Bronchial epithelial cell (primary cell): ENCODE measurements around the gene CERKL. TPM values are rescaled to one million over a fixed set of nuclear protein-coding genes. Genes with fewer than 3 reads are reported as not detected.

Experiments used
- DNase-seq: peaks from one replicate; pipeline ENCODE4 v3.0.0-alpha.2; 2010; ENCODE audit warnings: low read depth
- FAIRE-seq: peaks from 2 replicates; lab custom pipeline; 2011; peaks lifted over from hg19 to GRCh38; lab: Jason Lieb, UNC
- H3K27me3 ChIP-seq: 2 replicates; pipeline ENCODE4 v1.5.1; 2011; ENCODE audit warnings: low read length; ENCODE audit not compliant: control insufficient read depth, insufficient read depth
- H3K36me3 ChIP-seq: 2 replicates; pipeline ENCODE4 v1.5.1; 2011; ENCODE audit warnings: low read length; ENCODE audit not compliant: control insufficient read depth, insufficient read depth
- H3K4me3 ChIP-seq: 2 replicates; pipeline ENCODE4 v1.5.1; 2011; ENCODE audit warnings: mild to moderate bottlenecking, low read depth, low read length, control low read depth
- total RNA-seq: library from RNA; depleted of rRNA; stranded (reverse); fragments of >200 nt; gene quantifications from 2 replicates; pipeline ENCODE4 v1.2.1, GENCODE V29; 2014
- TF ChIP-seq, protein P1 (sequence below): IDR thresholded peaks from 2 replicates; pipeline ENCODE4 v1.5.1; 2011; ENCODE audit warnings: mild to moderate bottlenecking, moderate library complexity, low read length, control low read depth, inconsistent platforms; ENCODE audit not compliant: insufficient read depth, severe bottlenecking

The CERKL gene
- total RNA-seq, 1 donor from 2014 or later: not detected

- Histone ChIP-seq H3K36me3 (no peaks in the 10 kb centered on the region), H3K4me3 (no peak overlapping the region), H3K27me3 (no peaks in the 10 kb centered on the region)
- FAIRE-seq: no peak
- TF ChIP-seq, protein P1, sequence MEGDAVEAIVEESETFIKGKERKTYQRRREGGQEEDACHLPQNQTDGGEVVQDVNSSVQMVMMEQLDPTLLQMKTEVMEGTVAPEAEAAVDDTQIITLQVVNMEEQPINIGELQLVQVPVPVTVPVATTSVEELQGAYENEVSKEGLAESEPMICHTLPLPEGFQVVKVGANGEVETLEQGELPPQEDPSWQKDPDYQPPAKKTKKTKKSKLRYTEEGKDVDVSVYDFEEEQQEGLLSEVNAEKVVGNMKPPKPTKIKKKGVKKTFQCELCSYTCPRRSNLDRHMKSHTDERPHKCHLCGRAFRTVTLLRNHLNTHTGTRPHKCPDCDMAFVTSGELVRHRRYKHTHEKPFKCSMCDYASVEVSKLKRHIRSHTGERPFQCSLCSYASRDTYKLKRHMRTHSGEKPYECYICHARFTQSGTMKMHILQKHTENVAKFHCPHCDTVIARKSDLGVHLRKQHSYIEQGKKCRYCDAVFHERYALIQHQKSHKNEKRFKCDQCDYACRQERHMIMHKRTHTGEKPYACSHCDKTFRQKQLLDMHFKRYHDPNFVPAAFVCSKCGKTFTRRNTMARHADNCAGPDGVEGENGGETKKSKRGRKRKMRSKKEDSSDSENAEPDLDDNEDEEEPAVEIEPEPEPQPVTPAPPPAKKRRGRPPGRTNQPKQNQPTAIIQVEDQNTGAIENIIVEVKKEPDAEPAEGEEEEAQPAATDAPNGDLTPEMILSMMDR: no peak
- peak; percentile 10 for DNase-seq
Measured at GRCh38 chr2:181526014-181526413, 130.9 kb downstream of the CERKL start.

GRCh38 chr2:181523756-181524155 lies 133.1 kb downstream of the CERKL start:
- H3K4me3 ChIP-seq: no peak overlapping the region
- FAIRE-seq (no peak), DNase-seq (peak; percentile 84)
- H3K27me3 ChIP-seq: no peaks in the 10 kb centered on the region
- H3K36me3 ChIP-seq: no peaks in the 10 kb centered on the region
- TF ChIP-seq, protein P1: no peak

- TF ChIP-seq, protein P1: no peak
- no peak for FAIRE-seq
- H3K27me3 ChIP-seq: no peaks in the 10 kb centered on the region
- no peak for DNase-seq
- H3K36me3 ChIP-seq: no peaks in the 10 kb centered on the region
- H3K4me3 ChIP-seq: no peak overlapping the region
Measured at GRCh38 chr2:181520253-181520652, 136.7 kb downstream of the CERKL start.

DNA sequence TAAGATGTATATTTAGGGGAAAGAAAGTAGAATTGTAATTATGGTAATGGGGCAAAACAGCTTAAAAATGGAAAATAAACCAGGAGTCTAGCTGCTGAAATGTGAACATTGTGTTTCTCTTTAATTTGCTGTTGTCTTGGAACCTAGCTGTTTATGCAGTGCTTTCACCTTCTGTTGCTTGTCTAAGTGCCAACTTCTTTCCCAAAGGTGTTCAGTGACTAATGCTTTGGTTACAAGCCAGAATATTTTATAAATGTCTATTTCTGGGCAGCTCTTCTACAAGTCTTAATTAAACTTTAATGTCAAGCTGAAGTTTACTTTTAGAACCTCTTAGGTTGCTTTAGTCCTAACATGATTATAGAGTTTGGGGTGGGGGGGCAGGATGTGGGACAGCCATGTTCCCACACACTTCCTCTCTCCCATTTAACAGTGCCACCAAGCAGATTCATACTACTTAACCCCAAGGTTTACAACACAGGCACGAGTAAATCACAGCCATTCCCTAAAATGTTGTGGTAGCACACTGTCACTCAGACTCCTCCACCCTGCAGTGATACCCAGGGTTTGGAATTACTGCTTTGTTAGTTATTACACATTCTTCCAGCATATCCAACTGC lies 139.1 kb downstream of the CERKL start:
- FAIRE-seq (no peak), DNase-seq (peak; percentile 85)
- Histone ChIP-seq H3K36me3 (no peaks in the 10 kb centered on the region), H3K4me3 (no peak overlapping the region), H3K27me3 (no peaks in the 10 kb centered on the region)
- TF ChIP-seq, protein P1: no peak

DNA sequence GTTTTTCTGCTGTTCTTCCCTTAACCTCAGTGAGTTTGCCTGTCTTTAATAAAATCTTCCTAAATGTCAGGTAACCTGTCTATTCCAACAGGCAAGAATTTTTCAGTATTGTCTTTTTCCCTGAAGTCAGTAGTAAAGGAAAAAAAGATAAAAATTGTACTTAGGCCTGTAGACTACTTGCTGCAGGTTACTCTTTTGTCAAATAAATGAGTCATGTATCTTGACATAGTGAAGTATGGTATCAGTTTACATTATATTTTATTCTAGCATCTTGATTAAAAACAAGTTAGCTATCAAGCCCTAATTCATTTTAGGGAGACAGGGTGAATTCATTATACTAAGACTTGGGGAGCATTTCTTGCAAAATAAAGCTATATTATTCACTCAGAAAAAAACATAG lies 139.9 kb downstream of the CERKL start:
- FAIRE-seq (no peak), DNase-seq (peak; percentile 59)
- TF ChIP-seq, protein P1: no peak
- no peaks in the 10 kb centered on the region for H3K36me3 ChIP-seq
- no peak overlapping the region for H3K4me3 ChIP-seq
- no peaks in the 10 kb centered on the region for H3K27me3 ChIP-seq

DNA sequence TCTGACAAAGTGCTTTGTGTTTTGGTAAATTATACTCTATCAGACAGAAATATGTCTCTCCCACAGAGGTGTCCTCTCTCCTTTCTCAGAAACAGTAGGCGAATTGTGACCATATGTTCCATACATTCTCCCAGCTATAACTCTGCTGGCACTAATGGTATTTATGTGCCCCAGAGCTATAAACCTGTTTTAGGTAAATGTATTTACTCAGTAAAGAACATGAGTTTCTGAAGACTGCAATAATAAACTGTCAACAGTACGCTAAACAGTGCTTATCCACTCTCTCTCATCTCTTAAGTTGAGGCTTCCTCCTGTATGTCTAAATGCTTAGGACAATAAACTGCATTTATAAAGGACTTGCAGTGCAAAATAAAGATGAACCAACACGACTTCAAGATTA lies 141.2 kb downstream of the CERKL start:
- no peak for FAIRE-seq
- TF ChIP-seq, protein P1: no peak
- H3K27me3 ChIP-seq: no peaks in the 10 kb centered on the region
- H3K4me3 ChIP-seq: no peak overlapping the region
- no peak for DNase-seq
- H3K36me3 ChIP-seq: no peaks in the 10 kb centered on the region
